Measurements from ENCODE around the gene LGI4.
"Not testable (repeated sequence)": the region's sequence is repeated elsewhere in the genome, so short reads cannot be mapped to it uniquely, and the experiment has no call there.

Gene LGI4

GRCh38 chr19:35140962-35141836, 6.3 kb upstream of the LGI4 start:
- peak; percentile 77 for DNase-seq

DNA sequence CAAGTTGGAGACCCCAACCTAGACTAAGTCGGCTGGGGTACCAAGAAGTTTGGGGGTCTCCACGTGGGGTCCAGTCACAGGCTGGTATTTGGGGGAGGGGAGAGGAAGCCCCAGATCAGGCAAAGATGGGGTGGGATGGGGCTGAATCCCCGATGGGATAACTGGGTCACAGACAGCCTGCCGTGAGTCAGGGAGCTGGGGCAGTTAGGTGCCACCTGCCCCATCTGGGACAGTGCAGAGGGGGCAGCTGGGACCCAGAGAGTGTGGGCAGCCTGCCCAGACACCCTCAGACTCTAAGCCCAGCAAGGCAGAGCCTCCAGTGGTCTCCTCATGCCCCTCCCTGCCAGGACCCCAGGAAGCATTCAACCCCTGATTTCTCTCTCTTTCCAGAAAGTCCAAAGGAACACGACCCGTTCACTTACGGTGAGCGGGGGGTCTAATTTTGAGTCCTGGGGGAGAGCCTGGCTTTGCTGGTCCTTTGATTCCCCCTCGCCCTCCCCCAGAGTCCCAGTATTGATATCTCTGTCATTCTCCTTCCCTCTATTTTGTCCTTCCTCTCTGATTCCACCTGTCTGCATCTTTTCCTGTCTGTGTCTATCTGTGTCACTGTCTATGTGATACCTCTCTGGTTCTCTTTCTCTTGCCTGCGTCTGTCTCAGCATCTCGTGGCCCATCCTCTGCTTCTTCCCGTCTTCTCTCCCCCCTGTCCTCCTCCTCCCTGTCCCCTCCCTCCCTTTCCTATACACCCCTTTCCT, 5.5 kb upstream of the LGI4 start:
- no peak for DNase-seq

DNA sequence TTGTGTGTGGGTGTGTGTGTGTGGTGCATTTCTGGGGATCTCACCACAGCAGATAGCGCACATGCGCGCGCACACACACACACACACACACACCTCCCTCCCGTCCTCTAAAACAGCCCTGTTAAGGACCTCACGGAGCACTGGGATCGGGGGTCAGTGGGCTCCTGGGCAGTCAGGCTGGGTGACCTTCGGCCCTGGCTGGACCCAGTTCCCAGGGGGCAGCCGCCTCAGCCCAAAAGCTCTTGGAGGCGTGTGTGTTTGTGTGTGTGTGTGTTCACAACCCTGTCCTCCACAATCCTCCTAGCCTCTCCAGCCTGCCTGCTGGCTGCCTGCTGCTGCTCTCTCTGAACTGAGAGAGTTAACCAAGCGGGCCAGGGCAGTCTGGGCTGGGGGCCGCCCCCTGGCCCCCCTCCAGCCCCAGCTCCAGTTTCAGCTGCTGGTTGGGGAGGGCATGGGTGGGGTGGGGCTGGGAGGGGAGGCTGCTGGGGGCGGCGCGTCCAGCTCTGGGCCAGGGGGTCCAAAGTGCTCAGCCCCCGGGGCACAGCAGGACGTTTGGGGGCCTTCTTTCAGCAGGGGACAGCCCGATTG, 3.5 kb upstream of the LGI4 start, which contains the start of gene FXYD1:
FXYD1 (plus strand) TSS at position 520 of the 588 bp plus-strand sequence. CDS start 1,256 bp downstream, outside the sequence.
- DNase-seq = no peak

DNA sequence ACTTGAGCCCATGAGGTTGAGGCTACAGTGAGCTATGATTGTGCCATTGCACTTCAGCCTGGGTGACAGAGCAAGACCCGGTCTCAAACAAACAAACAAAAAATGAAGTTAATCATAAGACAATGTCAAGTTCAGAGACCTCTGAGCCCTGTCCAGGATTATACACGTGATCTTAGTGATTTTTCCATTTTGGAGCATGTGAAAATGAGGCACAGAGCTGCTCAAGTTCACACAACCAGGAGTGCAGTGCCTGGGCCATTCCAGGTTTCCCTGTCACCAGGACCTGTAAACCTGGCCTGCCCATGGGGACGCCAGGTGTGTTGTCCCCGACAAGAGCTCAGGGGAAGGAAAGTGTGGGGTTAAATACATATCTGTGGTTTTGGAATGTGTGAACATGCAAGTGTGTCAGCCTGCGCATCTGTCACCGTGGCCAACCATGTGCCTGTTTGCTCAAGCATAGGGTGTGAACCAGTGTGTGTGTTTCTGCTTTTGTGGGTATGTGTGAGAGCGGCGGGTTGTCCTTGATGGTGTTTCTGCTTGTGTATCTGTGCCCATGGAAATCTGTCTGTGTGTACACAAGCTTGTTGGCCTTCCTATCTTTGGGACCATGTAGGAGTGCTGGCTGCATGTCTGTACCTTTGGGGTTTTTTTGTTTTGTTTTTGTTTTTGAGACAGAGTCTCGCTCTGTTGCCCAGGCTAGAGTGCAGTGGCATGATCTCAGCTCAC, 2.3 kb upstream of the LGI4 start:
- no peak for DNase-seq

GRCh38 chr19:35136231-35136630, 1.4 kb upstream of the LGI4 start:
- no peak for DNase-seq

DNA sequence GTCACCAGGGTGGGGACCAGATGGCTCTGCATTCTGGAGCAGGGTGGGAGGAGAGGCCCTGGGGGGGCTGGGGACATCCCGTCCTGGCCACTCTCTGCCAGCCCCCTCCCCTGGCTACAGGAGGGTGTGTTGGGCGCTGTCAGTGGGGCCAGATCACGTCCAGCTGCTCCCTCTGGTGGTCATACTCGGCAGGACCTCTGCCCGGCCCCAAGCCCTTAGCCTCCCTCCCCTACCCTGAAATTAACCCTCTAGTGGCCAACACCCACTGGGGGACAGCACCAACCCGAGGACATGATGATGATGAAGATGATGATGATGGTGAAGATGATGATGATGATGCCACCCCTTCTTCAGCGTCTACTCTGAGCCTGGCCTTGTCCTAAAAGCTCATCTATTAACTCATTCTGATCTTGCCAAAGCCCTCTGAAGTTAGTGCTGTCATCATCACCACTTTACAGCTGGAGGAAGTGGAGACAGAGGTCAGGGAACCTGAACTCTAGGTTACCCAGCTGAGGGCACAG, 590 bp upstream of the LGI4 start:
- peak; percentile 23 for DNase-seq

GRCh38 chr19:35133826-35134225, 1.0 kb downstream of the LGI4 start:
- DNase-seq = no peak

DNA sequence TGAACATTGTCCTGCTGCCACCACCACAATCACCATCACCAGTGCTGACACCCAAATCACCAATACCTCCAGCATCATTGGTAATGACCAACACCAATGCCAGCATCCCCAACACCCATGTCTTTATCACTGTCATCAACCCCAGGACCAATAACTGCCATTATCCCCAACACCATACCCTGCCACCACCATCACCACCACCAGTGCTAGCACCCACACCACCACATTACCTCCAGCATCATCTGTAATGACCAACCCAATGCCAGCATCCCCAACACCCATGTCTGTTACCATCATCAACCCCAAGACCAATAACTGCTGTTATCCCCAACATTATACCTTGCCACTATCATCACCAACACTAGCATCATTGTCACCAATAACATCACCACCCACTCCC, 2.6 kb downstream of the LGI4 start:
- no peak for DNase-seq

DNA sequence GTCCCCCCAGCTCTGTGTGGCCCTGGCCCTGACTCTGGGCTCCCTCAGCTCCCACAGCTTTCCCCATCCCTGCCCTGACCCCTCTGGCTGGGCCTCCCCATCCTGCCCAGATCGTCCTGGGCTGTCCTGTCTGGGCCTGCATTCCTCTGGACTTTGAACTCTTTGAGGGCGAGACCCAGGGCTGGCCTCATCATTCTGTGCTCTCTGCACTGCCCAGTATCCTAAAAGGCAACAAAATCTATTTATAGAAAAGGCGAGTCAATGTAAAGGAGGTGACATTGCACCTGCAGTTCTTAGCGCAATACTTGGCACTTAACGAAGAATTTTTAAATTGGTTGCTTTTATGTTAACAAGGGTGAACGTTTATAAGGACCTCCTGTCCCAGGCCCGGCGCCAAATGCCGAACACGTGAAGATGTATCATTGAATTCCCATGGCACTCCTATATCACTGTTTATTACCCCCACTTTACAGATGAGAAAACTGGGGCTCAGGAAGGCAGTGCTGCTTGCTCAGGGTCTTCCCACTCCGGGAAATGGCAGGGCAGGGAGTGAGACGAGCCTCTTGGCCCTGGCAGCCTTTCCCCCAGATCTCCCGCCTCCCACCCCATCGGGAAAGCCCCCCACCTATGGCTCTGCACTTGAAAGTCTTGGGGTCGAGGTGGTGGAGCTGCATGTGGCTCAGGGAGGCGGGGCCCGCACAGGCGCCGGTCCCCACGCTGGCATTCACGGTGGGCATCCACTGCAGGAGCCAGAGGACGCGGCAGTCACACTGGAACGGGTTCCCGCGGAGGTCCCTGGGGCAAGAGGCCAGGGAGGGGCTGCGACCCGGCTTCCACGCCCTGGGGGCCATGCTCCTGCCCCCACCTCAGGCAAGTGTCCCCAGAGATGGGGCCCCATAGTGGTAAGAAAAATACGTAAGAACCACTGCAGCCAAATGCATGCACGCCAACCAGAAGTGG, 3.8 kb downstream of the LGI4 start:
- DNase-seq = no peak

DNA sequence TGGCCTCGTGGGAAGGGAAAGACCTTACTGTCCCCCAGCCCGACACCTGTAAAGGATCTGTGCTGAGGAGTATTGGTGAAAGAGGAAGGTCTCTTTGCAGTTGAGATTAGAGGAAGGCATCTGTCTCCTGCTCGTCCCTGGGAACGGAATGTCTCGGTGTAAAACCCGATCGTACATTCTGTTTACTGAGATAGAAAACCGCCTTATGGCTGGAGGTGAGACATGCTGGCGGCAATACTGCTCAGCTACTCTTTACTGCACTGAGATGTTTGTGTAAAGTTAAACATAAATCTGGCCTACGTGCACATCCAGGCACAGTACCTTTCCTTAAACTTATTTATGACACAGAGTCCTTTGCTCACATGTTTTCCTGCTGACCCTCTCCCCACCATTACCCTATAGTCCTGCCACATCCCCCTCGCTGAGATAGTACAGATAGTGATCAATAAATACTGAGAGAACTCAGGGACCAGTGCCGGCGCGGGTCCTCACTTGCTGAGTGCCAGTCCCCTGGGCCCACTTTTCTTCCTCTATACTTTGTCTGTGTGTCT, 5.1 kb downstream of the LGI4 start:
- DNase-seq = not testable (repeated sequence)

DNA sequence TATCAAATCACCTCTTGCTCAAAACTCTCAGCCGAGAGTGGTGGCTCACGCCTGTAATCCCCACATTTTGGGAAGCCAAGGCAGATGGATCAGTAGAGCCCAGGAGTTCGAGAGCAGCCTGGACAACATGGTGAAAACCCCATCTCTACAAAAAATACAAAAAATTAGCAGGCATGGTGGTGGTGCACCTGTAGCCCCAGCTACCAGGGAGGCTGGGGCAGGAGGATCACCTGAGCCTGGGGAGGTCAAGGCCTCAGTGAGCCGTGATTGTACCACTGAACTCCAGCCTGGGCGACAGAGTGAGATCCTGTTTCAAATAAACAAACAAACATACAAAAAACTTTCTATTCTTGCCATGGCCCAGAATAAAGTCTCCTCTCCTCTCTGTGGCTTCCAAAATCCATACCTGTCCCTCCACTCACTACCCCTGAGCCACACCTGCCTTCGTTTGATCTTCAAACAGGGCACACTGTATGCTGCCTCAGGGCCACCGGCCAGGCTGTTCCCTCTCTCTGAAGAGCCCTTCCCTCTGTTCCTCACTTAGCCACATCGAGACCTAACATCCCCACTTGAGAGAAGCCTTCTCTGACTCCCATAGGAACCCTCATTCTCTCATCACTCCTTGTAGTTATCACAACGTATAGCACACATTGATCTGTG, 6.3 kb downstream of the LGI4 start:
- no peak for DNase-seq

GRCh38 chr19:35127871-35128270, 7.0 kb downstream of the LGI4 start:
- no peak for DNase-seq

GRCh38 chr19:35126624-35126959, 8.3 kb downstream of the LGI4 start:
- DNase-seq = no peak

DNA sequence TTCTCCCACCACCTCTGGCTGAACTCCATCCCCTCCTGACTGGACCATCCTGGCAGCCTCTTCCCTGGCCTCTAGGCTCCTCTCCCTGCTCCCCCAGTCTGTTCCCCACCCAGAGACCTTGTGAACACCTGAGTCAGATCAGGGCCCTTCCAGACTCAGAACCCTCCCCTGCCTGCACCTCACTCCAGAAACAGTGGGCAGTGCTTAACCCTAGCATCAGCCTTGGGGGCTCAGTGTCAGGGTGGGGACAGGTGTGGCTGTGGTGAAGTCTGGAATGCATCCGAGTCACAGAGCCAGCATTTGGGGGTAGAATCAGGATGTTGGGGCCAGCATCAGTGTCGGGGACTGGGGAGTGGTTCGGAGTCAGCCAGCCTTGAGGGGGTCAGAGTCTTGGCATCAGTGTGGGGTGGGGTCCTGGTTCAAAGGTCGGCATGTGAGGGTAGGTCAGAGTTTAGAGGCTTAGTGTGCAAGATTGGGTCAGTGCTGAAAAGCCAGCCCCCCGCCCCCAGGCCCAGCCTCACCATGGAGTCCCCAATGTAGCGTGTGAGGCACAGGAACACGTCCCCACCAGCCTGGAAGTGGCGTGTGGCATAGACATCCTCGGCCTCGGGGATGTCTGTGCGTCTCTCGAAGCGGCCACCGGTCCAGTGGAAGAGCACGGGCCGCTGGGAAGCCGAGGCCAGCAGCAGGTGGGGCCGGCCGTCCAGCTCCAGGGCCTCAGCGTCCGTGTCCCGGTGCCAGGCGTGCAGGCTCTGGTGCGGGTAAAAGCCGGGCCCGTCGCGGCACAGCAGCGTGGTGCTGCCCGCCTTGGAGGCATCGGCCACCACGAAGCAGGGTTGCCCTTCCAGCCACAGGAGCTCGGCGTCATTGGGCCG, 8.9 kb downstream of the LGI4 start:
- DNase-seq = no peak

DNA sequence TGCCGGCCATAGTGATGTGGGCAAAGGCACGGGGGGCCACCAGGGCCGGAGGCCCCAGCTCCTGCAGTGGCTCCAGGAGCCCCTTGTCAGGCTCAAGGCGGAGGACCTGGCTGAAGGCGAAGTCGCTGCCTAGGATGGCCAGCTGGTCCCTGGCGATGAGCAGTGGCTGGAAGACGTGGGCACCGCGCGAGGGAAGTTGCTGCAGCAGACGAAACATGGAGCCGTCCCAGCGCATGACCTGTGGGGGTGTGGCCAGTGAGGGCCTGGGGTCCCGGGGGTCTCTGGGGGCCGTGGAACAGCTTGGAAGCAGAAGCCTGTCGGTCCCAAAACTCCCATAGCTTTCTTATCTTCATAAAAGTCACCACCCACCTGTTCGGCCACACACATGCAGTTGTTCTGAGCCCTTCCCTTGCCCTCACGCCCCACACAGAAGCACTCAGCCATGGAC, 9.6 kb downstream of the LGI4 start:
- no peak for DNase-seq

GRCh38 chr19:35124098-35125060, 10.5 kb downstream of the LGI4 start:
- peak; percentile 66 for DNase-seq

- no peak for DNase-seq
These were observed 11.3 kb downstream of the LGI4 start for GRCh38 chr19:35123573-35123972.
